Immature natural killer cell (primary cell): ENCODE results near the gene CHD1L. TPM values are rescaled to one million over a fixed set of nuclear protein-coding genes. Genes with fewer than 3 reads are reported as not detected.
"Not testable (repeated sequence)": the region's sequence is repeated elsewhere in the genome, so short reads cannot be mapped to it uniquely, and the experiment has no call there.

ENCODE experiments used
- DNase-seq, 3 donors: peaks; one replicate each; pipeline ENCODE4 v3.0.0; 2022; ENCODE audit warnings: mixed read lengths in 1 of 3
- H3K27ac Mint-ChIP-seq, 6 donors: one replicate each; pipeline ENCODE4 v1.8.0; 2020; ENCODE audit warnings: mixed read lengths in 6 of 6, mild to moderate bottlenecking in 5 of 6, inconsistent platforms in 4 of 6, moderate library complexity in 3 of 6
- H3K27me3 Mint-ChIP-seq, 3 donors: one replicate each; pipeline ENCODE4 v1.8.0; 2020 to 2021; ENCODE audit warnings: low read depth in 3 of 3, mild to moderate bottlenecking in 3 of 3, mixed read lengths in 3 of 3, moderate library complexity in 3 of 3, inconsistent platforms in 1 of 3
- H3K36me3 Mint-ChIP-seq, 3 donors: one replicate each; pipeline ENCODE4 v1.8.0; 2020; ENCODE audit warnings: mixed read lengths in 3 of 3, inconsistent platforms in 2 of 3, mild to moderate bottlenecking in 2 of 3
- H3K4me1 Mint-ChIP-seq, 2 donors: one replicate each; pipeline ENCODE4 v1.8.0; 2020; ENCODE audit warnings: inconsistent platforms in 2 of 2, mild to moderate bottlenecking in 2 of 2, mixed read lengths in 2 of 2, moderate library complexity in 1 of 2
- H3K4me3 Mint-ChIP-seq, 5 donors: one replicate each; pipeline ENCODE4 v1.8.0; 2020; ENCODE audit warnings: mild to moderate bottlenecking in 5 of 5, mixed read lengths in 5 of 5, inconsistent platforms in 3 of 5, moderate library complexity in 3 of 5
- H3K9me3 Mint-ChIP-seq, 6 donors: one replicate each; pipeline ENCODE4 v1.8.0; 2020; ENCODE audit warnings: mild to moderate bottlenecking in 6 of 6, mixed read lengths in 6 of 6, inconsistent platforms in 4 of 6, moderate library complexity in 3 of 6
- polyA plus RNA-seq, 3 donors: library from polyadenylated mRNA; unstranded; fragments of 300-500 nt; fragmentation: Illumina TruSeq; gene quantifications; one replicate each; pipeline ENCODE4 v1.2.3, GENCODE V29; 2021

The CHD1L gene
- polyA plus RNA-seq, 3 donors from 2014 or later: 12.6 to 22.9 (median 14.3) TPM

DNA sequence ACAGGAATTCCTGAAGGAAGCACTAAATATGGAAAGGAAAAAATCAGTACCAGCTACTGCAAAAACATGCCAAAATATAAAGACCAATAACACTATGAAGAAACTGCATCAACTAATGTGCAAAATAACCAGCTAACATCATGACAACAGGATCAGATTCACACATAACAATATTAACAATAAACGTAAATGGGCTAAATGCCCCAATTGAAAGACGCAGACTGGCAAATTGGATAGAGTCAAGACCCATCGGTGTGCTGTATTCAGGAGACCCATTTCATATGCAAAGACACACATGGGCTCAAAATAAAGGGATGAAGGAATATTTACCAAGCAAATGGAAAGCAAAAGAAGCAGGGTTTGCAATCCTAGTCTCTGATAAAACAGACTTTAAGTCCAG, 63.3 kb downstream of the CHD1L start:
- not testable (repeated sequence) for H3K27me3 Mint-ChIP-seq, DNase-seq, H3K4me1 Mint-ChIP-seq, H3K4me3 Mint-ChIP-seq, H3K27ac Mint-ChIP-seq
- peaks cover 48 to 91% (median 79%) of the 10 kb centered on the region in 6 donors for H3K9me3 Mint-ChIP-seq
- H3K36me3 Mint-ChIP-seq: peaks cover 3 to 16% (median 8%) of the 10 kb centered on the region in 3 donors

DNA sequence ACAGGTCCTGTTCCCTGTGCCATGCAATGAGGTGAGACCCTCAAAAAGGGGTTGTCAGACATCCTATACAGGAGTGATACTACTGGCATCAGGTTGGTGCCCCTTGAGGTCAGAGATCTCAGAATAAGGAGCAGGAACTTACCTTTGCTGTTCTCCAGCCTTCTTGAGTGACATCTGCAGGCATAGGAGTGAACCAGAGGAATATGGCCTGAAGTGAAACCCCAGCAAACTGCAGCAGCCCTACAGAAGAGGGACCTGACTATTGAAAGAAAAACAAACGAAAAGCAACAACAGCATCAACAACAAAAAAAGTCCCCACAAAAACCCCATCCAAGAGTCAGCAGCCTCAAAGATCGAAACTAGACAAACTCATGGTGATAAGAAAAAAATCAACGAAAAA, 74.5 kb downstream of the CHD1L start:
- Mint-ChIP-seq H3K4me3 (no peak overlapping the region), H3K27ac (peak overlapping the region in 1 of 6 donors; percentile 5), H3K27me3 (peaks cover 0 to 4% (median 4%) of the 10 kb centered on the region in 3 donors), H3K4me1 (no peaks in the 10 kb centered on the region), H3K9me3 (peaks cover 0 to under 1% (median 0%) of the 10 kb centered on the region in 6 donors), H3K36me3 (peaks cover 0 to 3% (median 0%) of the 10 kb centered on the region in 3 donors)
- no peak for DNase-seq

DNA sequence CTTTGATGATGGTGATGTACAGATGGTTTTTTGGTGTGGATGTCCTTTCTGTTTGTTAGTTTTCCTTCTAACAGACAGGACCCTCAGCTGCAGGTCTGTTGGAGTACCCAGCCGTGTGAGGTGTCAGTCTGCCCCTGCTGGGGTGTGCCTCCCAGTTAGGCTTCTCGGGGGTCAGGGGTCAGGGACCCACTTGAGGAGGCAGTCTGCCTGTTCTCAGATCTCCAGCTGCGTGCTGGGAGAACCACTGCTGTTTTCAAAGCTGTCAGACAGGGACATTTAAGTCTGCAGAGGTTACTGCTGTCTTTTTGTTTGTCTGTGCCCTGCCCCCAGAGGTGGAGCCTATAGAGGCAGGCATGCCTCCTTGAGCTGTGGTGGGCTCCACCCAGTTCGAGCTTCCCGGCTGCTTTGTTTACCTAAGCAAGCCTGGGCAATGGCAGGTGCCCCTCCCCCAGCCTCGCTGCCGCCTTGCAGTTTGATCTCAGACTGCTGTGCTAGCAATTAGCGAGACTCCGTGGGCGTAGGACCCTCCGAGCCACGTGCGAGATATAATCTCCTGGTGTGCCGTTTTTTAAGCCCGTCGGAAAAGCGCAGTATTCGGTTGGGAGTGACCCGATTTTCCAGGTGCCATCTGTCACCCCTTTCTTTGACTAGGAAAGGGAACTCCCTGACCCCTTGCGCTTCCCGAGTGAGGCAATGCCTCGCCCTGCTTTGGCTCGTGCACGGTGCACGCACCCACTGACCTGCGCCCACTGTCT, 84.6 kb downstream of the CHD1L start:
- H3K36me3 Mint-ChIP-seq, DNase-seq, H3K4me1 Mint-ChIP-seq, H3K9me3 Mint-ChIP-seq, H3K27me3 Mint-ChIP-seq, H3K27ac Mint-ChIP-seq, H3K4me3 Mint-ChIP-seq: not testable (repeated sequence)

DNA sequence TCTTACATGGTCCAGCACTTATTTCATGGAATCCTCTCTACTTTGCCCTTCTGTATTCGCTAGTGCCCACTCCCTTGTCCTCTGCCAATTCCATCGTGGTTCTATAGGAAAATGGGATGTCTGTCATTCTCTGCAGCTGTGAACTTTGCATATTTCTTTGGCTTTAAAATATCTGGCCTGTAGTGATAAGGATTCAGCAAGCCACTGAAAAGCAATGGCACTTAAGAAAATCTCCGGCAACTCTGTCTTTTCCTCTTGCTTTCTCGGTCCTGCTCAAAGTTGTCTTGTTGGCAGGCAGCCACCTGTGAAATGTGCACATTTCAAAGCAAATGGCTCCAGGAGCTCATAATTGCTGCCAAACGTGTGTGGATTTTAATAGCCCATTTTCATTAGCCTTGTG, 91.8 kb downstream of the CHD1L start:
- Mint-ChIP-seq H3K4me3 (no peak overlapping the region), H3K4me1 (no peaks in the 10 kb centered on the region)

DNA sequence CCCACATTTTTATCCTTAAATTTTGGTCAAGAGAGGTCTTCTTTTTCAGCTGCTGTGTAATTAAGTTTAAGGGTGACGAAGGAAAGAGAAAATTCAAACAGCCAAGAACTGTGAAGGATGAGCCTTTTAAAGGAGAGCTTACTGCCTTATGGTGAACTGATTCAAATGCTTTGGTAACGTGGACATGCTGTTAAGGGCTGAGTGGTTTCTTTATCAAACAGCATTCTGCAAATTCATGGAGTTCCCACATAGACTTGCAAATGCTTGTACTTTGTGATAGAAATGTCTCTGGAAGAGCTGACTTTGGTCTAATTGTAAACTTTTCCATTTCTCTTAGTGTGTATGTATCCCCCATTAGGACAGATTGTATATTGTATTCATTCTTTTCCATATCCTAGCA, 93.8 kb downstream of the CHD1L start:
- Mint-ChIP-seq H3K27me3 (peaks cover 0 to 11% (median 8%) of the 10 kb centered on the region in 3 donors), H3K9me3 (peaks cover 0 to 2% (median 0%) of the 10 kb centered on the region in 6 donors), H3K4me1 (no peaks in the 10 kb centered on the region), H3K36me3 (no peaks in the 10 kb centered on the region), H3K4me3 (no peak overlapping the region), H3K27ac (no peak overlapping the region)
- no peak for DNase-seq

More for the DNA sequence above, 91.8 kb downstream of the CHD1L start:
- no peaks in the 10 kb centered on the region for H3K36me3 Mint-ChIP-seq
- no peaks in the 10 kb centered on the region for H3K9me3 Mint-ChIP-seq
- H3K27ac Mint-ChIP-seq: no peak overlapping the region
- DNase-seq: no peak
- peaks cover 0 to 12% (median 8%) of the 10 kb centered on the region in 3 donors for H3K27me3 Mint-ChIP-seq

DNA sequence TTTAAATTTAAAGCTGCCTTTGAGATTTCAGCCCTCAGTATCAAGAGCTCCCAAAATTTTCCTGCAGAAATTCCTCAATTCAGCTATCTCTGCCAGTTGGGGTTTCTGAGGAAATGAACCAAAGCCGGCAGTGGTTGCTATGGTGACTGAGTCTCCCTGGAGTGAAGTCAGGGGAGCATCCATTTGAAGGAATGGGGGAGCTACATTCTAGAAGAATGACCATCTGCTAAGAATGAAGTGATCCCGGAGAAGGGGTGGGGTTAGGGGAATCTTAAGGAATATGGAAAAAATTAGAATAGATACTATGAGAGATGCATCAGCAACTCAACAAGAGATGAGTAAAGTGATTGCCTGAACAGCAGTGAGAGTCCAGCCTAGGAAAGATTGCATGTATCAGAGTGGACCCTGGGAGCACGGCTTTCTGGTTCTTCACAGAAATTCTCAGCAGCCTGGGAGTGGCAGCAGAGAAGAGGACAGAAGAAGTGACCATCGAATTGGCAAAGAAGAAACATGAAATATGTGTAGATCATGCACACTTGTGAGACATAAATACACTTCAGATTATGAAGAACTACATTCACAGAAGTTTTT, 94.7 kb downstream of the CHD1L start:
- H3K27me3 Mint-ChIP-seq: peaks cover 0 to 8% (median 8%) of the 10 kb centered on the region in 3 donors
- peaks cover 0 to 2% (median 0%) of the 10 kb centered on the region in 6 donors for H3K9me3 Mint-ChIP-seq
- H3K4me3 Mint-ChIP-seq: no peak overlapping the region
- no peaks in the 10 kb centered on the region for H3K36me3 Mint-ChIP-seq
- no peak overlapping the region for H3K27ac Mint-ChIP-seq
- H3K4me1 Mint-ChIP-seq: no peaks in the 10 kb centered on the region
- no peak for DNase-seq

DNA sequence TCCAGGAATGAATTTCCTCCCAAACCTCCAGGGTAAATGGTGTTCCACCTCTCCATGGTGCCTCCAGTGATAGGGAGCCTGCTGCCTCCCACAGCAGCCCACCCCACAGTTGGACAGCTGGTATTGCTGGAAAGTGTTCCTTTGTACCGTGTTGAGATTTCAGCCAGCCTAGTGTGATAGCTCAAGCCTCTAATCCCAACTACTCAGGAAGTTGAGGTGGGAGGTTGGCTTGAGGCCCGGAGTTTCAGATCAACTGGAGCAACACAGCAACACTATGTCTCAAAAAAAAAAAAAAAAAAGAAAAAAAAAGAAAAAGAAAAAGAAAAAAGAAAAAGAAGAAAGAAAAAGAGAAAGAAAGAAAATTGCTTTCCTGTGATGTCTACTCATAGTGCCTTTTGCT, 96.1 kb downstream of the CHD1L start:
- no peak overlapping the region for H3K4me3 Mint-ChIP-seq
- peaks cover 0 to 8% (median 8%) of the 10 kb centered on the region in 3 donors for H3K27me3 Mint-ChIP-seq
- H3K4me1 Mint-ChIP-seq: no peaks in the 10 kb centered on the region
- H3K9me3 Mint-ChIP-seq: peaks cover 0 to 2% (median 0%) of the 10 kb centered on the region in 6 donors
- H3K36me3 Mint-ChIP-seq: no peaks in the 10 kb centered on the region
- DNase-seq: no peak
- H3K27ac Mint-ChIP-seq: no peak overlapping the region

DNA sequence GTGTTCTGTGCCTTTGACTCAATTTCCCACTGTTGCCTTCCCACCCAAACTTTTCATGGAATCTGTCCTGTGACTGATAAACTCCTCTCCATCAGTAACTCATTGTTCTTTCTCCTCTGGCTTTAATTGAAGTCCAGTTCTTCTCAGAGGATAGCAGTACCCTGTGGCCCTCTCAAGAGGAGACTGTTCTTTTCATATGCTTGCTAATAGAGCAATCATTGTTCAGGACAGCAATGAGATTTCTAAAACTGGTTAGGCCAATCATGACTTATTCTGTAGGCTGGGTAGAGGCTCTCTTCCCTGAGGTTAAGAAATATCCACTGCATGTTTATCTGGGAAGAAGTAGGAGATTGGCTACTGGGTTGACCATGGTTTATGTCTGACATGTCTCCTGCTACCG, 98.8 kb downstream of the CHD1L start:
- Mint-ChIP-seq H3K9me3 (peaks cover 0 to 4% (median 0%) of the 10 kb centered on the region in 6 donors), H3K27ac (no peak overlapping the region), H3K4me3 (no peak overlapping the region), H3K4me1 (no peaks in the 10 kb centered on the region), H3K27me3 (peaks cover 9 to 10% (median 10%) of the 10 kb centered on the region in 3 donors), H3K36me3 (no peaks in the 10 kb centered on the region)
- no peak for DNase-seq

Other genes starting within 250 kb of the CHD1L start
- gene PRKAB2, start 70.2 kb upstream of the CHD1L start, polyA plus RNA-seq: 1 to 10 TPM; 1.0 to 2.7 (median 2.3) TPM
- 10 to 100 TPM in 1 of 3 donors, 1 to 10 TPM in 2; 1.7 to 12.3 (median 2.8) TPM for gene FMO5, start 17.3 kb upstream of the CHD1L start, polyA plus RNA-seq